ENCODE measurements around the gene PTPN21. TPM values are rescaled to one million over a fixed set of nuclear protein-coding genes. Genes with fewer than 3 reads are reported as not detected.

The PTPN21 gene
- total RNA-seq, 1 donor from 2014 or later = 70.6 TPM

- peaks cover 64% of the 10 kb centered on the region for H3K36me3 ChIP-seq
- no peak overlapping the region for H3K27ac ChIP-seq
- intact Hi-C loops (cut with DNase I) = no loop called here
Observed at GRCh38 chr14:88504602-88505001, 50.2 kb downstream of the PTPN21 start.

GRCh38 chr14:88503754-88504406 lies 50.9 kb downstream of the PTPN21 start:
- peaks cover 69% of the 10 kb centered on the region for H3K36me3 ChIP-seq
- TF ChIP-seq, protein P1, sequence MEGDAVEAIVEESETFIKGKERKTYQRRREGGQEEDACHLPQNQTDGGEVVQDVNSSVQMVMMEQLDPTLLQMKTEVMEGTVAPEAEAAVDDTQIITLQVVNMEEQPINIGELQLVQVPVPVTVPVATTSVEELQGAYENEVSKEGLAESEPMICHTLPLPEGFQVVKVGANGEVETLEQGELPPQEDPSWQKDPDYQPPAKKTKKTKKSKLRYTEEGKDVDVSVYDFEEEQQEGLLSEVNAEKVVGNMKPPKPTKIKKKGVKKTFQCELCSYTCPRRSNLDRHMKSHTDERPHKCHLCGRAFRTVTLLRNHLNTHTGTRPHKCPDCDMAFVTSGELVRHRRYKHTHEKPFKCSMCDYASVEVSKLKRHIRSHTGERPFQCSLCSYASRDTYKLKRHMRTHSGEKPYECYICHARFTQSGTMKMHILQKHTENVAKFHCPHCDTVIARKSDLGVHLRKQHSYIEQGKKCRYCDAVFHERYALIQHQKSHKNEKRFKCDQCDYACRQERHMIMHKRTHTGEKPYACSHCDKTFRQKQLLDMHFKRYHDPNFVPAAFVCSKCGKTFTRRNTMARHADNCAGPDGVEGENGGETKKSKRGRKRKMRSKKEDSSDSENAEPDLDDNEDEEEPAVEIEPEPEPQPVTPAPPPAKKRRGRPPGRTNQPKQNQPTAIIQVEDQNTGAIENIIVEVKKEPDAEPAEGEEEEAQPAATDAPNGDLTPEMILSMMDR (IDR thresholded peaks at IDR 0.05) = no peak
- intact Hi-C loops (cut with DNase I) = no loop called here
- no peaks in the 10 kb centered on the region for H3K4me1 ChIP-seq
- no peaks in the 10 kb centered on the region for H3K27me3 ChIP-seq
- no peaks in the 10 kb centered on the region for H3K9me3 ChIP-seq
- DNase-seq (no peak), ATAC-seq (peak; percentile 46)
- no peak overlapping the region for H3K4me3 ChIP-seq
- H3K27ac ChIP-seq = no peak overlapping the region

More at GRCh38 chr14:88504602-88505001, 50.2 kb downstream of the PTPN21 start:
- Histone ChIP-seq H3K4me1 (no peaks in the 10 kb centered on the region), H3K9me3 (no peaks in the 10 kb centered on the region), H3K27me3 (no peaks in the 10 kb centered on the region), H3K4me3 (no peak overlapping the region)
- TF ChIP-seq, protein P1 (IDR thresholded peaks at IDR 0.05) = no peak
- ATAC-seq = peak; percentile 84
- DNase-seq = no peak

- no peak overlapping the region for H3K4me3 ChIP-seq
- no peaks in the 10 kb centered on the region for H3K27me3 ChIP-seq
- H3K36me3 ChIP-seq = peaks cover 68% of the 10 kb centered on the region
- no peaks in the 10 kb centered on the region for H3K4me1 ChIP-seq
- ATAC-seq = no peak
- intact Hi-C loops (cut with DNase I) = no loop called here
- TF ChIP-seq, protein P1 (IDR thresholded peaks at IDR 0.05) = no peak
- DNase-seq = no peak
- H3K9me3 ChIP-seq = no peaks in the 10 kb centered on the region
- no peak overlapping the region for H3K27ac ChIP-seq
Observed at GRCh38 chr14:88502740-88503139, 52.1 kb downstream of the PTPN21 start.

DNA sequence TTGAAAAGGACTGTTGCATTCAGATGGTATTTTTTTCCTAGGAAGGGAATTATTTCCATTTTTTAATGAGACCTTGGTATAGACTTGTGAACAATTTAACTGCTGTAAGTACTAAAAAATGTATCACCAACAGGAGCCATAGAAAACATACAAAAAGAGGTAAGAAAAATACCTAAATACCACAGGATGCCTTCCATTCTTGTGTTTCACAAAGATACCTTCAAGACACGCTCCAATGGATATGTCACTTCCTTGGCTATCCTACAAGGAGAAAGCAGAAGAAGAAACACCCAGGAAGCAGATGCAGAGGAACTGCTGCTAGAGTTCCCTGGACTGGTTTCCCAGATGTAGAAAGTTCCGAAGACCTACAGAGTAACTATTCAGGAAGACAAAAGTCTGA lies 54.2 kb downstream of the PTPN21 start:
- no peak for DNase-seq
- H3K36me3 ChIP-seq = peaks cover 77% of the 10 kb centered on the region
- intact Hi-C loops (cut with DNase I) = no loop called here

GRCh38 chr14:88499225-88499624 lies 55.6 kb downstream of the PTPN21 start:
- ATAC-seq (peak; percentile 45), DNase-seq (no peak)
- Histone ChIP-seq H3K4me1 (no peaks in the 10 kb centered on the region), H3K36me3 (peaks cover 77% of the 10 kb centered on the region), H3K9me3 (no peaks in the 10 kb centered on the region), H3K4me3 (no peak overlapping the region), H3K27me3 (no peaks in the 10 kb centered on the region), H3K27ac (no peak overlapping the region)
- intact Hi-C loops (cut with DNase I) = loop anchor here (10.0 kb wide), 1 partner anchor 56 kb away; the partner anchor contains the start of gene PTPN21
- TF ChIP-seq, protein P1 (IDR thresholded peaks at IDR 0.05) = no peak

More for the DNA sequence above, 54.2 kb downstream of the PTPN21 start:
- H3K27me3 ChIP-seq = no peaks in the 10 kb centered on the region
- ATAC-seq = no peak
- H3K27ac ChIP-seq = no peak overlapping the region
- no peaks in the 10 kb centered on the region for H3K9me3 ChIP-seq
- no peaks in the 10 kb centered on the region for H3K4me1 ChIP-seq
- TF ChIP-seq, protein P1 (IDR thresholded peaks at IDR 0.05) = no peak
- no peak overlapping the region for H3K4me3 ChIP-seq

Measured in upper lobe of right lung (tissue), 1 donor.